H1 (cell line): Measurements from ENCODE around the gene MROH7. TPM values are rescaled to one million over a fixed set of nuclear protein-coding genes. Genes with fewer than 3 reads are reported as not detected.

Source experiments
- BRCA1 ChIP-seq: IDR thresholded peaks from 2 replicates; pipeline ENCODE4 v1.6.1; 2012; ENCODE audit warnings: low read depth, low read length, improper control_type of control experiment
- CHD7 ChIP-seq: fragments of 300-600 bp; sonication (generic); IDR thresholded peaks from 2 replicates; pipeline ENCODE4 v1.7.1; 2012; ENCODE audit warnings: low read length, moderate library complexity, mild to moderate bottlenecking, inconsistent platforms; ENCODE audit not compliant: insufficient replicate concordance
- CTCF ChIP-seq, 3 experiments: IDR thresholded peaks; 1 replicate in 2 of 3; 2 replicates in 1 of 3; pipeline versions ENCODE4 v1.5.1 to v1.6.1; 2011; ENCODE audit warnings: low read length in 3 of 3, mild to moderate bottlenecking in 3 of 3, inconsistent platforms in 2 of 3, low read depth in 1 of 3, moderate library complexity in 1 of 3; ENCODE audit not compliant: insufficient read depth in 1 of 3; ENCODE audit errors: control extremely low read depth in 1 of 3
- GABPA ChIP-seq: IDR thresholded peaks from 2 replicates; pipeline ENCODE4 v1.6.1; 2011; ENCODE audit warnings: mild to moderate bottlenecking, low read length, moderate library complexity, borderline replicate concordance; ENCODE audit not compliant: insufficient read depth
- POLR2AphosphoS5 ChIP-seq: IDR thresholded peaks from 2 replicates; pipeline ENCODE4 v1.6.1; 2011; ENCODE audit warnings: low read depth, low read length
- RFX5 ChIP-seq: IDR thresholded peaks from 2 replicates; pipeline ENCODE4 v1.6.1; 2011; ENCODE audit warnings: low read depth, low read length, improper control_type of control experiment, borderline replicate concordance
- polyA plus RNA-seq, 7 experiments: library from polyadenylated mRNA; depleted of rRNA in 3 of 7; stranded (reverse) in 5 of 7; unstranded in 2 of 7; fragments of >200 nt in 5 of 7; fragments of 200-250 nt in 2 of 7; gene quantifications; 1 replicate in 5 of 7; 2 replicates in 1 of 7; 4 replicates in 1 of 7; pipeline versions ENCODE4 v1.2.1 to v1.2.3, GENCODE V29; 2011 to 2013; ENCODE audit warnings: missing spikeins in 2 of 7, mixed read lengths in 2 of 7
- total RNA-seq: library from RNA; stranded (reverse); fragmentation: NEBNext Ultra II Directional; extraction: Animal tissue kit (Norgen Biotek cat#: 25700); gene quantifications from 2 replicates; pipeline ENCODE4 v1.2.1, GENCODE V29; 2021
- TF ChIP-seq, protein P1 (sequence below): IDR thresholded peaks from 2 replicates; pipeline ENCODE4 v1.6.1; 2012; ENCODE audit warnings: inconsistent platforms

The MROH7 gene
- total and polyA plus RNA-seq, 2 of the 8 experiments (the other 6 are each of a cell fraction or from before 2014, with no cell fraction given), result 0.07 to 0.20 TPM

GRCh38 chr1:54615531-54616279 lies 25.9 kb upstream of the MROH7 start (continued):
- TF ChIP-seq CHD7 (no peak), RFX5 (no peak), BRCA1 (no peak), CTCF (IDR thresholded peaks at IDR 0.05; ENCODE audit: control extremely low read depth in 1 of 3, insufficient read depth in 1 of 3, low read depth in 1 of 3, low read length in 3 of 3) (no peak), POLR2AphosphoS5 (no peak), GABPA (no peak)
- TF ChIP-seq, protein P1, sequence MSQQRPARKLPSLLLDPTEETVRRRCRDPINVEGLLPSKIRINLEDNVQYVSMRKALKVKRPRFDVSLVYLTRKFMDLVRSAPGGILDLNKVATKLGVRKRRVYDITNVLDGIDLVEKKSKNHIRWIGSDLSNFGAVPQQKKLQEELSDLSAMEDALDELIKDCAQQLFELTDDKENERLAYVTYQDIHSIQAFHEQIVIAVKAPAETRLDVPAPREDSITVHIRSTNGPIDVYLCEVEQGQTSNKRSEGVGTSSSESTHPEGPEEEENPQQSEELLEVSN, result no peak
